Neural crest cell (in vitro differentiated cells): ENCODE results near the gene ANO3. TPM values are rescaled to one million over a fixed set of nuclear protein-coding genes. Genes with fewer than 3 reads are reported as not detected.

ENCODE experiments used
- DNase-seq: peaks from one replicate; pipeline ENCODE4 v3.0.0; 2021; ENCODE audit warnings: low read depth, mixed read lengths, low spot score
- H3K27ac Mint-ChIP-seq: one replicate; pipeline ENCODE4 v1.8.0; 2021; ENCODE audit warnings: mild to moderate bottlenecking, mixed read lengths; ENCODE audit not compliant: unreplicated experiment
- H3K27me3 Mint-ChIP-seq: 2 replicates; pipeline ENCODE4 v1.8.0; 2021; ENCODE audit warnings: low read depth, mild to moderate bottlenecking, mixed read lengths
- H3K36me3 Mint-ChIP-seq: 2 replicates; pipeline ENCODE4 v1.8.0; 2021; ENCODE audit warnings: low read depth, mild to moderate bottlenecking, mixed read lengths
- H3K4me1 Mint-ChIP-seq: 2 replicates; pipeline ENCODE4 v1.8.0; 2021; ENCODE audit warnings: mixed read lengths
- H3K4me3 Mint-ChIP-seq: one replicate; pipeline ENCODE4 v1.8.0; 2021; ENCODE audit warnings: mild to moderate bottlenecking, mixed read lengths
- H3K9me3 Mint-ChIP-seq: 2 replicates; pipeline ENCODE4 v1.8.0; 2021; ENCODE audit warnings: mixed read lengths
- total RNA-seq: library from RNA; stranded (reverse); gene quantifications from 2 replicates; pipeline ENCODE4 v1.2.1, GENCODE V29; 2021
- TF ChIP-seq, protein P1 (sequence below): fragments of 200-600 bp; sonication (generic); conservative IDR thresholded peaks from 2 replicates; pipeline ENCODE4 v1.5.0; 2021; ENCODE audit warnings: antibody characterized with exemption, mild to moderate bottlenecking

ANO3 gene
- total RNA-seq, 1 donor from 2014 or later = 0.33 TPM

DNA sequence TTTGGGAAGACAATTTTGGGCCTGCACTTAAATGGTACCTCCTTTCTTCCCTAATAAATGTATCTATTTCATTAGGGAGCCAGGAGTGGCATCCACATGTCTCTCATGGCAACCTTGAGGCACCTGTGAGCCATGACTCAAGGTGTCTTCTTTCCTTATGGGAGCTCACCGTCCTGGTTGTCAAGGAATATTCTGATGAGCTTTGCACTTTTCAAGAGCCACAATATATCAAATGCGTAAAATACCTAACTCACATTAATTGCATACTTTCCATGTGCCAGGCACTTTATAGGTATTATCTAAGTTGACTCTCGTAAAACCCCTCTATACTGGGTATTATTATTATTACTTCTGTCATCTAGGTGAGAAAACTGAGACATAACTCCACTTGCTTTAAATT, 207.6 kb downstream of the ANO3 start:
- Mint-ChIP-seq H3K36me3 (no peaks in the 10 kb centered on the region), H3K9me3 (peaks cover 7% of the 10 kb centered on the region), H3K27me3 (peaks cover 3% of the 10 kb centered on the region), H3K4me3 (no peak overlapping the region), H3K27ac (no peak overlapping the region), H3K4me1 (no peaks in the 10 kb centered on the region)
- DNase-seq = no peak
- TF ChIP-seq, protein P1, sequence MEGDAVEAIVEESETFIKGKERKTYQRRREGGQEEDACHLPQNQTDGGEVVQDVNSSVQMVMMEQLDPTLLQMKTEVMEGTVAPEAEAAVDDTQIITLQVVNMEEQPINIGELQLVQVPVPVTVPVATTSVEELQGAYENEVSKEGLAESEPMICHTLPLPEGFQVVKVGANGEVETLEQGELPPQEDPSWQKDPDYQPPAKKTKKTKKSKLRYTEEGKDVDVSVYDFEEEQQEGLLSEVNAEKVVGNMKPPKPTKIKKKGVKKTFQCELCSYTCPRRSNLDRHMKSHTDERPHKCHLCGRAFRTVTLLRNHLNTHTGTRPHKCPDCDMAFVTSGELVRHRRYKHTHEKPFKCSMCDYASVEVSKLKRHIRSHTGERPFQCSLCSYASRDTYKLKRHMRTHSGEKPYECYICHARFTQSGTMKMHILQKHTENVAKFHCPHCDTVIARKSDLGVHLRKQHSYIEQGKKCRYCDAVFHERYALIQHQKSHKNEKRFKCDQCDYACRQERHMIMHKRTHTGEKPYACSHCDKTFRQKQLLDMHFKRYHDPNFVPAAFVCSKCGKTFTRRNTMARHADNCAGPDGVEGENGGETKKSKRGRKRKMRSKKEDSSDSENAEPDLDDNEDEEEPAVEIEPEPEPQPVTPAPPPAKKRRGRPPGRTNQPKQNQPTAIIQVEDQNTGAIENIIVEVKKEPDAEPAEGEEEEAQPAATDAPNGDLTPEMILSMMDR = no peak

DNA sequence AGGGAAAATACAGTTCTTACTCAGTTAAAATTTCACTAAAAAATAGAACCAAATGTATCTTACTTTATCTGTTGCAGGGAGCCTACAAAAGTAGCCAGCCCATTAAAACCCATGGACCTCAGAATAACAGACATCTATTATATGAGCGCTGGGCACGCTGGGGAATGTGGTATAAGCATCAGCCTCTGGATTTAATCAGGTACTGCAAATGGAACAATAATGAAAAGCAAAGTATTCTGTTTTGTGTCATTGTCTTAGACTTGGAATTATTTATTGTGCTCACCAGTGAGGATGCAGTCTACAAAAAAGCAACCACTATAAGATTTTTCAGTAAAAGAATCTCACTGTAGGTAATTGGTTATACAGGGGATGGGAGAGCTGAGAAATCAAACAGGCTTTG, 209.9 kb downstream of the ANO3 start:
- Mint-ChIP-seq H3K9me3 (peaks cover 7% of the 10 kb centered on the region), H3K4me1 (no peaks in the 10 kb centered on the region), H3K27me3 (peaks cover 3% of the 10 kb centered on the region), H3K4me3 (no peak overlapping the region), H3K36me3 (no peaks in the 10 kb centered on the region), H3K27ac (no peak overlapping the region)
- no peak for DNase-seq
- TF ChIP-seq, protein P1 = no peak

DNA sequence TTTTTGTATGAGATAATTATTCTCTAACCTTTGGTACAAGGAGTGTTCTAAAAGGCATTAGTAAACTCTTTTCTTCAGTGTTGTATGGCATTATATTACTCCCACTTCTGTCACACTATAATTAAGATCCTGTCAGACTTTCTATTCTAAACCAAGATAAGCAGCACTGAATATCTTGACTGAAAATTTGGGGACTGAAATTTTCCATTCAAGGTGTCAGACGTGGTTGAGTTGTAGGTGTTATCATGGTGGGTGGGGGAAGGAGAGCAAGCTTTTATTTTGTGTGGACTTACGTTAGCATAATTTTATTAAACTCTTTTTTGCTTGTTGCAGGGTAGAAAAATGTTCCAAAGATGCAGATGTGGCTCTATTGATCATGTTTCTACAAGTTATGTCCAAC, 217.2 kb downstream of the ANO3 start:
- TF ChIP-seq, protein P1 = no peak
- Mint-ChIP-seq H3K27ac (no peak overlapping the region), H3K9me3 (no peaks in the 10 kb centered on the region), H3K27me3 (no peaks in the 10 kb centered on the region), H3K4me1 (no peaks in the 10 kb centered on the region), H3K4me3 (no peak overlapping the region), H3K36me3 (no peaks in the 10 kb centered on the region)
- no peak for DNase-seq

GRCh38 chr11:26550022-26550421, 218.1 kb downstream of the ANO3 start:
- TF ChIP-seq, protein P1 = no peak
- no peaks in the 10 kb centered on the region for H3K36me3 Mint-ChIP-seq
- H3K4me1 Mint-ChIP-seq = no peaks in the 10 kb centered on the region
- no peak overlapping the region for H3K4me3 Mint-ChIP-seq
- H3K27me3 Mint-ChIP-seq = no peaks in the 10 kb centered on the region
- DNase-seq = no peak
- H3K27ac Mint-ChIP-seq = no peak overlapping the region
- no peaks in the 10 kb centered on the region for H3K9me3 Mint-ChIP-seq

DNA sequence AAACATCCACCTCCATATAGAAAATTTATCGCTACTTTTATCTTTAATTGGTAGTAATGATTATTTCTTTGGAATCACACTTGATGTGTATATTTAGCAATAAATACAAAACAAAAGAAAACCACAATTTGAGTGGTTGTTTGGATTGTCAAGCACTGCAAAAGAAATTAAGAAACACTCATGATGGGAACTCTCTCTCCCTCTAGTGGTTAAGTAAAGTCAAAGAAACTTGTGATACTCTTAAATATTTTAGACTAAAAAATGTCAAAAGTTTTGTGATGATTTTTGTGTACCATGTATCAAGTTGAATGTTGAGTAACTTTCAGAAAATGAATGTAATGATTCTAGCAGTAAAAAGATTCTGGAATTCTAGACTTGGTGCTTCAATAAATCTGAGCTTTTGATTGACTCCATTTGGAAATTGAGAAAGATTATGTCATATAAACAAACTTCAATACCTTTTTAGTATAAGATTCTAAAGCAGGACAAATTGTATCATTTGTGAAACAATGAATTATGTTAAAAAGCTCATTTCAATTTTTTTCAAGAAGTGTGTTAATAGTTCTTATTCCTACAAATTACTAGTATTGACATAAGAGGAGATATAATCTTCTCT, 219.4 kb downstream of the ANO3 start:
- H3K9me3 Mint-ChIP-seq = no peaks in the 10 kb centered on the region
- no peaks in the 10 kb centered on the region for H3K36me3 Mint-ChIP-seq
- DNase-seq = no peak

More for the DNA sequence above, 219.4 kb downstream of the ANO3 start:
- H3K4me1 Mint-ChIP-seq = no peaks in the 10 kb centered on the region
- no peak overlapping the region for H3K27ac Mint-ChIP-seq
- H3K27me3 Mint-ChIP-seq = no peaks in the 10 kb centered on the region
- TF ChIP-seq, protein P1 = peak; percentile 70
- no peak overlapping the region for H3K4me3 Mint-ChIP-seq
